RWPE2 (cell line): ENCODE results near the gene CYP4F8.

Source experiments
- ATAC-seq: fragments of 200-7000 bp; cut with Tn5 transposase; 3 replicates; pipeline ENCODE4 v1.9.1; 2021; ENCODE audit warnings: low read depth
- DNase-seq: peaks from one replicate; pipeline ENCODE4 v3.0.0-alpha.2; 2020; ENCODE audit warnings: low spot score
- H3K27ac ChIP-seq: fragments of 450-650 bp; 2 replicates; pipeline ENCODE4 v1.5.1; 2017; ENCODE audit warnings: mild to moderate bottlenecking; ENCODE audit not compliant: poor library complexity, severe bottlenecking
- H3K27me3 ChIP-seq: fragments of 250-450 bp; sonication (Bioruptor Pico); 2 replicates; pipeline ENCODE4 v1.5.1; 2021; ENCODE audit warnings: mild to moderate bottlenecking, moderate library complexity; ENCODE audit not compliant: insufficient read depth, poor library complexity, severe bottlenecking
- H3K36me3 ChIP-seq: fragments of 250-450 bp; sonication (Bioruptor Pico); 2 replicates; pipeline ENCODE4 v1.5.1; 2020; ENCODE audit warnings: low read depth, mild to moderate bottlenecking, moderate library complexity
- H3K4me1 ChIP-seq: fragments of 250-450 bp; sonication (Bioruptor Pico); 2 replicates; pipeline ENCODE4 v1.5.1; 2021; ENCODE audit warnings: mild to moderate bottlenecking, moderate library complexity; ENCODE audit not compliant: insufficient read depth, poor library complexity, severe bottlenecking
- H3K4me3 ChIP-seq: fragments of 250-450 bp; sonication (Bioruptor Pico); 2 replicates; pipeline ENCODE4 v1.5.1; 2021; ENCODE audit warnings: mild to moderate bottlenecking, moderate library complexity; ENCODE audit not compliant: severe bottlenecking
- H3K9me3 ChIP-seq: fragments of 250-450 bp; sonication (Bioruptor Pico); 2 replicates; pipeline ENCODE4 v1.5.1; 2021; ENCODE audit warnings: mild to moderate bottlenecking, moderate library complexity; ENCODE audit not compliant: severe bottlenecking
- CTCF ChIP-seq: fragments of 450-650 bp; IDR thresholded peaks from one replicate; pipeline ENCODE4 v1.5.1; 2017; ENCODE audit warnings: mild to moderate bottlenecking, moderate library complexity; ENCODE audit not compliant: poor library complexity, severe bottlenecking

CYP4F8 gene

GRCh38 chr19:15614507-15615379 is at the start of gene CYP4F8:
TSS of gene CYP4F8 (plus strand) at chr19:15615218. CDS start at chr19:15615617, 399 bp downstream.
- H3K27me3 ChIP-seq, result no peaks in the 10 kb centered on the region
- H3K4me1 ChIP-seq, result no peaks in the 10 kb centered on the region
- H3K4me3 ChIP-seq, result no peak within 1 kb of the TSS
- ATAC-seq (no peak), DNase-seq (no peak)
- no peak within 1 kb of the TSS for H3K27ac ChIP-seq
- no peak for TF ChIP-seq CTCF
- no peaks in the 10 kb centered on the region for H3K9me3 ChIP-seq
- no peaks in the 10 kb centered on the region for H3K36me3 ChIP-seq

GRCh38 chr19:15570420-15570819 is 44.6 kb upstream of the CYP4F8 start:
- no peak for TF ChIP-seq CTCF
- H3K4me3 ChIP-seq, result no peak overlapping the region
- no peak overlapping the region for H3K27ac ChIP-seq
- H3K9me3 ChIP-seq, result no peaks in the 10 kb centered on the region
- H3K36me3 ChIP-seq, result no peaks in the 10 kb centered on the region
- no peaks in the 10 kb centered on the region for H3K27me3 ChIP-seq
- DNase-seq, result no peak
- no peaks in the 10 kb centered on the region for H3K4me1 ChIP-seq
- no peak for ATAC-seq

- no peak for ATAC-seq
- Histone ChIP-seq H3K27me3 (peaks cover 2% of the 10 kb centered on the region), H3K4me1 (no peaks in the 10 kb centered on the region), H3K4me3 (no peak overlapping the region), H3K36me3 (no peaks in the 10 kb centered on the region), H3K9me3 (no peaks in the 10 kb centered on the region), H3K27ac (no peak overlapping the region)
- no peak for TF ChIP-seq CTCF
- no peak for DNase-seq
These were observed 39.6 kb upstream of the CYP4F8 start for GRCh38 chr19:15575406-15575805.

- H3K27me3 ChIP-seq, result peaks cover 5% of the 10 kb centered on the region
- H3K4me1 ChIP-seq, result no peaks in the 10 kb centered on the region
- no peak for TF ChIP-seq CTCF
- ATAC-seq (no peak), DNase-seq (no peak)
- no peaks in the 10 kb centered on the region for H3K36me3 ChIP-seq
- H3K9me3 ChIP-seq, result no peaks in the 10 kb centered on the region
- H3K27ac ChIP-seq, result no peak overlapping the region
- no peak overlapping the region for H3K4me3 ChIP-seq
These were observed 38.4 kb upstream of the CYP4F8 start for GRCh38 chr19:15576526-15577156.
